Gastrocnemius medialis (tissue), 4 donors: Measurements from ENCODE around the gene ABTB1.

Source experiments
- CTCF ChIP-seq, 5 experiments: fragments of 450-650 bp in 3 of 5; fragments of 200-600 bp in 2 of 5; sonication (generic) in 2 of 5; IDR thresholded peaks in 4 of 5; conservative IDR thresholded peaks in 1 of 5; 1 replicate in 4 of 5; 2 replicates in 1 of 5; pipeline ENCODE4 v1.5.1; 2016 to 2019; ENCODE audit warnings: antibody characterized with exemption in 5 of 5, mild to moderate bottlenecking in 3 of 5, moderate library complexity in 3 of 5
- POLR2A ChIP-seq, 2 donors: fragments of 450-650 bp; IDR thresholded peaks; one replicate each; pipeline ENCODE4 v1.6.1; 2017; ENCODE audit warnings: antibody characterized with exemption in 2 of 2, mild to moderate bottlenecking in 2 of 2, moderate library complexity in 2 of 2

- TF ChIP-seq CTCF (IDR thresholded peaks at IDR 0.05 in 4 of 5, conservative IDR thresholded peaks at IDR 0.05 in 1 of 5): no peak
- TF ChIP-seq POLR2A (IDR thresholded peaks at IDR 0.05): no peak
These were observed 19.2 kb downstream of the ABTB1 start for GRCh38 chr3:127691974-127692373.
